GM12878 (cell line): ENCODE results near the gene MEGF11.

Experiments
- CBFB ChIP-seq: IDR thresholded peaks from 2 replicates; pipeline ENCODE4 v1.6.1; 2016; ENCODE audit warnings: antibody characterized with exemption, low read depth
- MYC ChIP-seq: IDR thresholded peaks from 2 replicates; pipeline ENCODE4 v1.6.1; 2011; ENCODE audit warnings: mild to moderate bottlenecking, low read length, moderate library complexity, inconsistent platforms; ENCODE audit not compliant: insufficient read depth, insufficient replicate concordance, insufficient read length, severe bottlenecking
- PML ChIP-seq: IDR thresholded peaks from 2 replicates; pipeline ENCODE4 v1.6.1; 2012; ENCODE audit warnings: low read length, inconsistent platforms
- SUZ12 ChIP-seq: fragments of 200-600 bp; sonication (generic); IDR thresholded peaks from one replicate; pipeline ENCODE4 v1.6.1; 2018; ENCODE audit warnings: antibody characterized with exemption, mild to moderate bottlenecking; ENCODE audit not compliant: unreplicated experiment
- TAF1 ChIP-seq: IDR thresholded peaks from 2 replicates; pipeline ENCODE4 v1.6.1; 2011; ENCODE audit warnings: mild to moderate bottlenecking, low read depth, low read length, borderline replicate concordance
- ZZZ3 ChIP-seq: IDR thresholded peaks from 2 replicates; pipeline ENCODE4 v1.6.1; 2011; ENCODE audit warnings: low read depth; ENCODE audit not compliant: control insufficient read depth, insufficient read length

DNA sequence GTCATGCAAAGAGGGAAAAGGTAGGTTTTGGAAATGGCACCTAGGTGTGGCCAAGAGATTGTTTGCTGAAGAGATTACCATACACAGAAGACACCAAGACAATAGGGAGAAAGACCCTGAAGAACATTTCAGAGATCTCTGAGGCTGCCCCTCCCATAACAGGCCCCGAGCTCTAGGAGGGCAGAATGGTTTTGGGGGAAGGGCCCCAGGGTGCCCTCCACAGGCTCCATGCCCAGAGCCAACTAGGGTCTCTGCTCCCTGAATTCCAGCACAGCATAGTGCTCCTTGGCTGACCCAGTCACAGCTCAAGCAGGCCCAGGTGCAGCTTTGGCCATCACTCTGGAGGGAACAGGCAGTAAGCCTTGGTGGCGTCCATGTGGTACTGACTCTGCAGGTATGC lies 220.4 kb downstream of the MEGF11 start:
- TF ChIP-seq SUZ12 (no peak), MYC (no peak), TAF1 (no peak), ZZZ3 (no peak), PML (no peak), CBFB (no peak)
